Stimulated activated CD4-positive, alpha-beta T cell treated with anti-CD3 and anti-CD28 coated beads, Interleukin-12 subunit alpha, Interleukin-12 subunit beta, amount 100 ng/mL, for 48 hours (primary cell): ENCODE measurements around the gene PDP2.
A peak's percentile ranks its signal among the peaks of the same experiment; 100 is the strongest.
"Not testable (repeated sequence)": the region's sequence is repeated elsewhere in the genome, so short reads cannot be mapped to it uniquely, and the experiment has no call there.

ENCODE experiments used
- DNase-seq, 3 donors: peaks; one replicate each; pipeline ENCODE4 v3.0.0-alpha.2; 2020; ENCODE audit warnings: low read depth in 2 of 3, low spot score in 1 of 3

Gene PDP2

DNA sequence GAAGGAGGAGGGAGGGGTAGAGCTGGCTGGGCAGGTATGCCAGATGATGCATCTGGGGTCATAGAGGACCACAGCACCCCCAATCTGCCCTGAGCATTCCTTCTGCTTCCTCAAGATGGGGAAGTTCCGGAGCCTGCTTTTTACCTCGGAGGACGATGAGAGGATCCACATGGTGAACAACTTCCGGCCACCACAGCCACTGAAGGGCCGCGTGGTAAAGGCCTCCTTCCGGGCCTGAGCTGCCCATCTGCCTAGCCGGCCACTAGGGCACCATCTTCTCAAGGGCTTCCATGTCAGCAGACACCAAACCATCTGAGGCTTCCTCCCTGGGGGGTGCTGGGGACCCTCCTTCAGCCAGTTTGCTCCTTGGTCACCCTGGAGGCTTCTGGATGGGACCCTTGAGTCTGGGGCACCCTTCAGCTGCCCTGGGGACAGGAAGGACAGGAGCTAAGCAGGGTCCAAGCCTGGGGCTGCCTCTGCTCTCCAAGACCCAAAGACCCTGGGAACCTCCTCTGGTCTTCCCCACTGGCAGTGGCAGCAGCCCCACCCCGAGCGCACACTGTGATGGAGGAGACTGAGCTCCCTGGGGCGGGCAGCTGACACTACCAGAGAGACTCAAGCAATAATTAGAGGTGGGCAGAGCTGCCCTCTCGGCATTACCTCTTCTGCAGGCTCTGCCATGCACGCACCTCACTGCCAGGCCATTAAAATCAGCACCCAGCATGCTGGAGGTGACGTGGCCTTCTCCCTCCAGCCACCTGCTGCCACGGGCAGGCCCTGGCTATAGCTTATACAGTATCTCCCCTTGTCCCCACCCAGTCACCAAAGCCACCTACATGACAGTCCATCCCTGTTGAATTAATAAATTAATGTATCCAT, 26.8 kb upstream of the PDP2 start:
- DNase-seq = no peak

DNA sequence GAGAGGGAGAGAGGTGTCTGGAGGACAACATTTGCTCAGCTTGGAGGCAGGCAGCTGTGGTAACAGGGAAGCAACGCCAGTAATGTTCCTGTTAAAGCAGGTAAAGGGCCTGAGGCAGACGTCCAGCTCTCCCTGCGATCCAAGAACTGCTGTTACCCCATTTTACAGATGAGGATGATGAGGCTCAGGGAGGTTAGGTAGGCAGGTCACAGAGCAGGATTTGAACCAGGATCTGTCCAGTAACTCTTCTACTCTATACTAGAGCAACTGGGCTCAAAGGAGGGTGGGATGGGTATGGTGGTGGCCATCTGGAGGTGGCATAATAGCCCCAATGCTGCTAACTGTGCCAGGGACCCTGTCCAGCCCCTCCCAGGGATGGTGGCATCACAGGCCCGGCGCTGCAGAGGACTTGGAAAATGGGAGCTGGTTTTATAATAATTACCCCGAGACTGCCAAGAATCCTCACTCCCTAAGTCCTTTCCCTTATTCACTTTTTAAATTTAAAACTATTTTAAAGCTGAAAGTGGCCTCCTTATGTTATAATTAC, 24.1 kb upstream of the PDP2 start:
- no peak for DNase-seq

DNA sequence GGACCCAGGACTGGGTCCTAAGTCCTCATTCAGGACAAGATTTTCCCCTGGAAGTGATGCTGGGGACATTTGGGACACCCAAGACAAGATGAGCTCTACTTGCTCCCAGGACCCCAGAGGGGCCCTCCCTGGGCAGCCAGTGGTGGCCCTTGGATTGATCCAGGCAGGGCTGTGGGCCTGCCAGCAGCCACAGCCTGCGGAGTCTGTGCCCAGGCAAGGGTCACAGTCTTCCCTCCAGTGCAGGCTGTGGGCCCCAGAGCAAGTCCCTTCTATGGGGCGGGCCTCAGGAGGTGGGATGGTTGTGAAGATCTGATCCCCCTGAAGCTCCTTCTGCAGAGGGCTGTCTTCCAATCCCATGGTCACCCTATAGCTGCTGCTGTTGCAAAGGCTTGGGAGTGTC, 23.5 kb upstream of the PDP2 start:
- no peak for DNase-seq

DNA sequence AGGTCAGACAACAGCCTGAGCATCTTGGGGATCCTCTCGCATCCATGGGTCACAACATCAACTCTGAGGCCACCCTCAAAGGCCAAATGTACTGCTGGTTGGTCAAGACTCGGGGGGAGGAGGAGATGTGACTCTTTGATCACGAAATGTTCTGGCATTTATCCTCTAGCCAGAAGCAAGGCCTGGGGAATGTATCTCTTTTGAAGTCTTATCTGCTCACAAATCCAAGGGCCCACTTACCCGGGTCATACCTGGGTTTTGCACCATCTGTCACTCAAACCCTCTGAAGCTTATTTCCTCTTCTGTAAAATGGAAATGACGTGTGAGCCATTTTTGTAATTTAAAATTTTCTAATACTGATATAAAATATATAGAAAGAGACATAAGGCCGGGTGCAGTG, 22.9 kb upstream of the PDP2 start:
- no peak for DNase-seq

DNA sequence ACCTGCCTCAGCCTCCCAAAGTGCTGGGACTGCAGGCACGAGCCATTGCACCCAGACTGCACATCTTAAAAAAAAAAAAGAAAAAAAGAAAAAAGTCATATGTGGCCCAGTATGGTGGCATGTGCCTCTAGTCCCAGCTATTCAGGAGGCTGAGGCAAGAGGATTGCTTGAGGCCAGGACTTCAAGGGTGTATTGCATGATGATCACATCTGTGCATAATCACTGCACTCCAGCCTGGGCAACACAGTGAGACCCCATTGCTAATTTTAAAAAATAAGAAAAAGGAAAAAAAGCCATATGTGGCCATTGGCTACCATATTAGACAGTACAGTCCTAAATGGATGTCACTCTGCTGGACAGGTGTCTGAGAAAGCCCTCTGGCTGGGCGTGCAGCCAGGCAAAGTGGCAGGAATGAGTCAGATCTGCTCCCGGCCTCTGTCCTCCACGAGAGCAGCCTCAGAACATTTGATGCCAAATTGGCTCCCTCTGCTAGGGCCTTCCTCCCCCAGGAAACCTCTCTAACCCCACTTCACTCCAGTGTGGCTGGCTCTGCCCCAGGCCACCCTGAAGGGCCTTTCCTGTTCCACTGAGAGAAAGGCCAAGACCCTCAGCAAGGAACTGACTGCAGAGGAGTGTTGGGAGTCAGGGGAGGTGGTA, 21.4 kb upstream of the PDP2 start:
- DNase-seq = no peak

DNA sequence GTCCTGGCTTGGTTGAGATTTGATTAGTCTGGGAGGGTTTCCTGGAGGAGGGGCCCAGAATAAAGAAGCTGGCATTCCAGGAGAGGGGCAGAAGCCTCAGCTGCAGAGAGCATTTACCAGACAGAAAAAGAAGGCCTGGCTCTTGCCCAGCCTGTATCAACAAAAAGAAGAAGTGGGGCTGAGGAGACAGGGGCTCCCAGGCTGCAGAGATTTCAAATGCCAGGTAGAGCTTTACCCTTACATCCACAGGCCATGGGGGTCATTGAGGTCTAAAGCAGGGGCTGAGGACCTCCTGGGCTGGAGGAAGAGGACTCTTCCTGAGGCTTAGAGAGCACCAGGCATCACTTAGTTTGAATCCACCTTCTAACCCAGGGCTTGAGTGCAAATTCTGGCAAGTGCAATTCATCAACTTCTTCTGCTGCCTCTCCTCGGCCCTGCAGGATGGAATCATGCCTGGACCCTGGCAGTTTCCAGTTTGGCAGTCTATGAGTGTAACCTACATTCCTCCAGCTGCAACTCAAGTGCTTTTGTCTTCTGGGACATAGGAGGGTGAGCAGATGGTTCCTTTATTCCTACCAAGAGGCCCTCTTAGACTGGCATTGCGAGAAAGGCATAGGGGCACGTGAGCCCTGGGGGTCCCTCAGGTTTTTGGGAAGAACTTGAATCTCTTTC, 20.8 kb upstream of the PDP2 start:
- no peak for DNase-seq

DNA sequence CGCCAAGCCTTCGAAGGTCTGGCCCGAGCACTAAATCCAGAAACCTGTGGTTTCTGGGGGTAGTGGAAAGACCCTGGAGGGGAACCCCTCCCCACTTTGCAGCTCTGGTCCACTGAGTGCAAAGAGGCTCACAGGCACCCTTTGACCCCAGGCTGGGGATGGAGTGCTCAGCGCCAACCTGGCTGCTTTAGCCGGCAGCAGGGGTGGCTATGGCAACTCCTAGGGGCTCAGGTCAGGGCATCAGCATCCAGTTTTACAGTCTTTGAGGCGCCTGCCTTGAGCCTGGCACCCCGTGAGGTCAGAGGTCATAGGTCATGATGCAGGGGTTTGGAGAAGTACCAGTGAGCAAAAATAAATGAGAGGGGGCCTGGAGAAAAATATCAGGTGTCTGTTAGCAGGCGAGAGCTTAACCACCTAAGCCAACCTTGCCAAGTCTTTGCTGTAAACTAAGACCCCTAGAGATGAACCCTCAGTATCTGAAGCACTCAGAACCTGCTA, 18.2 kb upstream of the PDP2 start:
- DNase-seq = no peak

DNA sequence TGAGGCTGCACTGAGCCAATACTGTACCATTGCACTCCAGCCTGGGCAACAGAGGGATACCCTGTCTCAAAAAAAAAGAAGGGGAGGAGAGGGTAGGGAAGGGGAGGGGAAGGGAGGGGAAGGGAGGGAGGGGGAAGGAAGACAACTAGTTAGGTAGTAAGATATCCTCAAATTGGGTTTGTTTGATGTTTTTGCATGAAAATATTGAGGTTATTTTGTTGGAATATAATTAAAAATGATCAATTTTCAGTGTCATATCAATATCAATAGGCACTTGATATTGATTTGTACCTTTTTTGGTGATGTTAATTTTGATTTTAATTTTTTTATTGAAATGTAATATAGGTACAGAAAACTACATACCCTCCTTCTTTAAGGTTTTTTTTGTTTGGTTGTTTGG, 16.6 kb upstream of the PDP2 start:
- DNase-seq = no peak

DNA sequence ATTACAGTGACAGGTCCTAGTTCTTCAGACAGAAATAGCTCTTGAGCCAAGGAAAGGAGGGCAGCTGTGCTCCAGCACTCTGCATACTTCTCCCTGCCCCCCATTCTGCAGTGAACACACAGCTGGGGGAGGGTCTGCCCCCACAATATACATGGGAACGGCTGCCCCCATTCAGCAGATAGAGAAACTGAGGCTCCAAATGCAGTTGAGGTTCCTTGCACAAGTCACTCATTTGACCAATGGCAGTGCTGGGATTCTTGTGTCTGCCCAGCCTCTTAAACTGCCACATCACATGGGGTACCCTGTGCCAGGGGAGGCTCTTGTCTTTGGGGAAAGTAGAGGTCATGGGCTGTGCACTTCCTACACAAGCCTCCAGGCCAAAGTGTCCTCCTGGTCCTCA, 10.9 kb upstream of the PDP2 start:
- DNase-seq = no peak

DNA sequence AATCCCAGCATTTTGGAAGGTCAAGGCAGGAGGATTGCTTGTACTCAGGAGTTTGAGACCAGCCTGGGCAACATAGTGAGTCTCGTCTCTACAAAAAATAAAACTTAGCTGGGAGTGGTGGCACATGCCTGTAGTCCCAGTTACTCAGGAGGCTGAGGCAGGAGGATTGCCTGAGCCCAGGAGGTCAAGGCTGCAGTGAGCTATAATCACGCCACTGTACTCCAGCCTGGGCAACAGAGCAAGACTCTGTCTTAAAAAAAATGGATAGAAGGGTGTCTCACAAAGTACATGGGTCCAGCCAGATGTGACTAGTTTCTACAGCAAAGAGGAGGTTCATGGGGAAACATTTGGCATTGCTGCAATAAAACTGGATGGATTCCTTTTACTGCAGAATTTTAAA, 9.0 kb upstream of the PDP2 start:
- not testable (repeated sequence) for DNase-seq

DNA sequence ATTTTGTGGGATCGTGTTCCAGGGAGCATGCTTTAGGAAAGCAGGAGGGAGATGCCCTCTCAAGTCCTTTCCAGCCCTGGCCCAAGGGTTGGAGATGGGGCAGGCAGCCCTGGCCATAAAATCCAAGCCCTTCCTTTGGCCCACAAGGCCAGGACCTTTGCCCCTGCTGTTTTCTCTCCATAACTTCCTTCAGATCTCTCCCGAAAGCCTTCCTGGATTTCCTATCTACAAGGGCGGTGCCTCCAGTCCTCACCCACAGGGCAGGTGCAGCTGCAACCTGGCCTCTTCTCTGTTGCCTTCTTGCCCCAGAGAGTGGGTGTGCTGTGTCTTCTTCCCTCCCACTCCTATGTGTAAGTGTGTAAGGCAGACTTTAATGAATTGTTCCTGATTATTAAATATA, 8.5 kb upstream of the PDP2 start:
- no peak for DNase-seq

DNA sequence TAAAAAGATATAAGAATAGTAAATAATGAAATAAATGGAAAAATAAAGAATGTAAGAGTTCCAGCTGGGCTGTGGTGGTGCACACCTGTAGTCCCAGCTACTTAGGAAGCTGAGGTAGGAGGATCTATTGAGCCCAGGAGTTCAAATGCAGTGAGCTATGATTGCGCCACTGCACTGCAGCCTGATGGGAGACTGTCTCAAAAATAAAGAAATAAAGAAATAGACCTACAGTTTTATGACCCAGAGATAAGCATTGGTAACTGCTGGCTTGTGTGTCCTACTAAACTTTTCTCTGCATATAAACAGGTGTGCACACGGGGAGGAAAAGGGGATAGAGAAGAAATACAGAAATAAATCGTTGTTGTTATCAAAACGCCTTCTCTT, 7.8 kb upstream of the PDP2 start:
- DNase-seq = no peak

DNA sequence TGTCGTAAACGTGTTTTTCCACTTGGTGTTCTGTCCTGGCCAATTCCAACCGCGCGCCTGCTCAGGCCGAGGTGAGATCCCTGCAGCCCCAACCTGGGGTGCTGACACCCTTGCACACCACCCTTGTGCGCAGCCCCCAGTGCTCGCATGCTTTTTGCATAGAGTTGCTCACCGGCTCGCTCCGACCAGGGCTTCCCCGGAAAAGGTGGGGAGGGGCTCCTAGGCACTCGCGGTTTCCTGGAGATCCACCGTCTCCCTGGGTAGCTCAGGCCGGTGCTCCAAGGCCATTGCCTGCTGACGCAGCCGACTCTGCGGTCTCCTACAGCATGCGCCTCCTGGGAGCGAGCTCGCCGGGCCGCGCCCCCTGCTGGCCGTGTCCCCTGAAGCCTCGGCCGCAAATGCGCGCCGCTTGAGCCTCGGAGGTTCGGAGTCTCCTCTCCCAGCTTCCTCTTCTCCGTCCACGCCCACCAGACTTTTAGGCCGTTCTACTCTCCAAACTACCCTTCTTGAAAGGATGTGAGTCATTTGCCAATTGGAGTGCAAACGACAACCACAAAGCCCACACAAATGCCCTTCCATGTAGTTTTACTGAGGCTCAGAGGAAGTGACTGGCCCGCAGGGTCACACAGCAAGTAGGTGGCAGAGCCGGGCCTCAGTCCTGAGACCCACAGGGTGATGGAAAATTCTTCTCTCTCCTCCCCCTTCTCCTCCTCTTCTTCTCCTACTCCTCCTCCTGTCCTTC, 7.2 kb upstream of the PDP2 start:
- DNase-seq = peak; percentile 85 to 92 (median 90)

DNA sequence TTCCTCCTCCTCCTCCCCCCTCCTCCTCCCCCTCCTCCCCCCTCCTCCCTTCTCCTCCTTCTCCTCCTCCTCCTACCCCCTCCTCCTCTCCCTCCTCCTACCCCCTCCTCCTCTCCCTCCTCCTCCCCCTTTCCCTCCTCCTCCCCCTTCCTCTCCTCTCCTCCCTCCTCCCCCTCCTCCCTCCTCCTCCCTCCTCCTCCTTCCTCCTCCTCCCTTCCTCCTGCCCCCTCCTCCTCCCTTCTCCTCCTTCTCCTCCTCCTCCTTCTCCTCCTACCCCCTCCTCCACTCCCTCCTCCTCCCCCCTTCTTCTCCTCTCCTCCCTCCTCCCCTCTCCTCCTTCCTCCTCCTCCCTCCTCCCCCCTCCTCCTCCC, 6.6 kb upstream of the PDP2 start:
- no peak for DNase-seq

DNA sequence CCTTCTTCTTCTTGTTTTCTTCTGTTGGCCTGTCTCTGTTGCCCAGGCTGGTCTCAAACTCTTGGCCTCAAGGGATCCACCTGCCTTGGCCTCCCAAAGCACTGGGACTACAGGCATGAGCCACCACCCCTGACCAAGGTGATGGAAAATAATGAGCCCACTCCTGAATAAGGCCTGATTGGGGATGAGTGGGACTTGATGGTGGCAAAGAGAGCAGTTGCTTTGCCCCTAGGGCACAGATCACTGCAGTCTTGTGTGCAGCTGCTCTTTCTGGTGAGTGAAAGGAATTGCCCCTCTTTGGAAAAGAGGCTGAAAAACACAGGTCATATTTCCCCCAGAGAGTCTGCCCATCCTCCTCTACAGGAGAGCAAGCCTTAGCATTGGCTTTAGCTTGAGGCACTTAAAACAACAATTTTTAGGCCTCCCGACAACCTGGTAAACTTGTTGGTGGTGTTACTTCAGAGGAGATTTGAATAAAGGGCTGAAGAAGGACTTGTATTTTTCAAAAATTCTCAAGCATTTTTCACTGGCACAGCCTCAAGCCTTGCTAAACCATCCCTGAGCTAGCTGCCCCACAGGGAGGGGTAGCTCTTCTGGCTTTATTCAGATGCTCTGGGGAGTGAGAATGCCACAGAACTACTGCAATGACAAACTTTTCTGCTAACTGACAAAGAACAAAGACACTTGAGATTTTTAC, 6.1 kb upstream of the PDP2 start:
- no peak for DNase-seq

DNA sequence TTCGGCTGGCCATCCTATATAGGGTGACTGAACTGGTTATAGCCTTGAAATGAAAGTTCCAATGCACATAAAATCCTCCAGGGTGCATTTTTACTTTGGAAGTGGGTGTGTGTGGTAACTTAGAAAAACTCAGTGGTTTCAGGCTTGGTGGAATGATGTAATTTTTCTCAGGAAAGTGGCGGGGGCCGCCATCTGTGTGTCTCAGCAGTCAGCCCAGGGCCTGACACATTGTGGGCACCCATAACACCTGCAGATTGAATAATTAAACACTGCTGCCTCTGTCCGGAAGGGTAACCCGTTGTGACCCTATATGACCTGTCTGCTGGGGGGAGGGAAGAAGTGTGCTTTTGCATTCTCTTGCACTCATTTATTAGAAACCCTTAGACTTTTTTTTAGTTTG, 2.2 kb upstream of the PDP2 start:
- DNase-seq = peak; percentile 62 to 74 (median 70)

DNA sequence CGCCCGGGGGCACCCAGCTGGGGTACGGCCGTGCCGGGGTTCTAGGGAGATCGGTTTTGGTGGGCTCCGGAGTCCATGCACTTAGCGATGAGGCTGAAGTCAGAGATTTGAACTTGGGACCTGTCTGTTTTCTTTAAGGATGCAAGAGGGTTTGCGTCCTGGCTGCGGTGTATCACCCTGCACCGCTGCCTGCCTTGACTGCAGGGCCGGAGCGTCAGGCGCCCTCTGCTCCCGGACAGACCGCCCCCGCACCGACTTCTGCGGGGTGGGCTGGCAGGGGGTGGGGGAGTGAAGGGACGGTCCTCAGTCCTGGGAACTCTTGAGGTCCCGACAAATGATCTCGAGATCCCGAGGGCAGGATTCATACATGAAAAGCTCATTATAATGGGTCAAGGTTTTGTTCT, 701 bp downstream of the PDP2 start:
- no peak for DNase-seq

DNA sequence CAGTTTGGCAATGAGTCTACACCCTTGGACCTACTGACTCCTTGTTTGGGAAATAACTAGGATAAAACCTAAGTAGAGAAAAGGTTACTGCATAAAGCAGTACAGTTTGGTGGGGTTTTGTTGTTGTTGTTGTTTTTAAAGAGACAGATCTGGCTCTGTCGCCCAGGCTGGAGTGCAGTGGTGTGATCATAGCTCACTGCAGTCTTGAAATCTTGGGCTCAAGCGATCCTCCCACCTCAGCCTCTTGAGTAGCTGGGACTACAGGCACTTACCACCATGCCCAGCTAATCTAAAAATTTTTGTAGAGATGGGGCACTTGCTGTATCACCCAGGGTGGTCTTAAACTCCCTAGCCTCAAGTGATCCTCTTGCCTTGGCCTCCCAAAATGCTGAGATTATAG, 1.2 kb downstream of the PDP2 start:
- DNase-seq = no peak

DNA sequence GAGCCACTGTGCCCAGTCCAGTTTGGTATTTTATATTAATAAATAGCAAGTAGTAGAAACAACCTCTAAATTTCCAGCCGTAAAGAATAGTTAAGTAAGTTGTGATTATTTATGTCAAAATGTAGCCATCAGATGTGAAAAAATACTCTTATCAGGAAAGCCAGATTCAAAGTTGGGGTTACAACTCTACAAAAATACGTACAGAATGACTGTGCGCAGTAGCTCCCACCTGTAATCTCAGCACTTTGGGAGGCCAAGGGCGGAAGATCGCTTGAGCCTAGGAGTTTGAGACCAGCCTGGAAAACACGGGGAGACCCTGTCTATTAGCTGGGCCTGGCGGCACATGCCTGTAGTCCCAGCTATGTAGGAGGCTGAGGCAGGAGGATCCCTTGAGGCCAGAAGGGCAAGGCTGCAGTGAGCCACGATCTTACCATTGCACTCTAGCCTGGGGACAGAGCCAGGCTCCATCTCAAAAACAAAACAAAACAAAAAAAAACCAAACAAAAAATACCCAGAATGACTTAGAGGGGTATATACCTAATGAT, 1.7 kb downstream of the PDP2 start:
- no peak for DNase-seq

DNA sequence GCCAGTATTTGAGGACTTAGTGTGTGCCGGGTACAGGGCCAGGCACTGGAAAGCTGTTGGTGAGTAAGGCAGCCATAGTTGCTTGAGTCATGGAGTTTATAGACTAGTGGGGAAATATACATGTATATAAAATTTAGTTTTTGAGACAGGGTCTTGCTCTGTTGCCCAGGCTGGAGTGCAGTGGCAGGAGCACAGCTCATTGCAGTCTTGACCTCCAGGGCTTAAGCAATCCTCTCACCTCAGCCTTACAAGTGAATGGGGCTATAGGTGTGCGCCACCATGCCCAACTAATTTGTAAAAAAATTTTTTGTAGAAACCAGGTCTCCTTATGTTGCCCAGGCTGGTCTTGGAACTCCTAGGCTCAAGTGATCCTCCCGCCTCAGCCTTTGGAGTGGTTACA, 2.4 kb downstream of the PDP2 start:
- no peak for DNase-seq
